Measurements from ENCODE around the gene SLC24A4. TPM values are rescaled to one million over a fixed set of nuclear protein-coding genes. Genes with fewer than 3 reads are reported as not detected.

Gene SLC24A4
- total and polyA plus RNA-seq, 7 experiments from 2014 or later = 0.10 to 15.3 (median 2.1) TPM; not detected in 4

DNA sequence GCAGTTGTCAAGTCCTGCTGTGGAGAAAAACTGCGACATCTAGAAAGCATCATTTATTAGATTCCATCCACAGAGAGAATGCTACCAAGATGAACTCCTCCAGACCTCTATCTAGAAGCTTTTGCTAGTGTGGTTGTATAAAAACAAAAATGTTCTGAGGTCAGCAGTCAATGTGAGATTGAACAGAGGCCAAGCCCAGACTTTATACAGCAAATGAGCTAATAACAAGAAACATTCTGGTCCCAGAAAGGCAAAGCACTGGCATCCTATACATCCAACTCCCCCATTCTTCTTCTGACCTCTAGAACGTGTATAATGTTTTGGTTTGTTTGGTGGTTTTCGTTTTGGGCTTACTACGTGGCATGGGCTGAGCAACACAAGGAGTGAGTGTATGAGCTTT is 163.9 kb downstream of the SLC24A4 start:
- Histone ChIP-seq H3K4me3 (ENCODE audit: low read length) (no peak overlapping the region), H3K4me1 (ENCODE audit: control insufficient read depth in 2 of 2, insufficient read depth in 2 of 2, low read length in 2 of 2) (no peaks in the 10 kb centered on the region), H3K27ac (ENCODE audit: low read depth, low read length) (no peak overlapping the region), H3K9me3 (ENCODE audit: control insufficient read depth in 2 of 3, low read length in 3 of 3) (no peaks in the 10 kb centered on the region), H3K27me3 (ENCODE audit: control insufficient read depth in 2 of 2, insufficient read depth in 2 of 2, low read length in 2 of 2) (no peaks in the 10 kb centered on the region), H3K36me3 (ENCODE audit: control insufficient read depth in 2 of 3, insufficient read depth in 3 of 3, low read length in 3 of 3) (no peaks in the 10 kb centered on the region)
- Mint-ChIP-seq H3K36me3 (no peaks in the 10 kb centered on the region), H3K4me3 (no peak overlapping the region), H3K4me1 (peaks cover 0 to 13% (median 6%) of the 10 kb centered on the region in 7 donors), H3K9me3 (peaks cover 0 to 1% (median 0%) of the 10 kb centered on the region in 11 donors), H3K27me3 (peaks cover 0 to 26% (median 0%) of the 10 kb centered on the region in 5 donors), H3K27ac (no peak overlapping the region)
- DNase-seq (no peak), ATAC-seq (no peak)
- ChIA-PET POLR2A (no interaction called here), CTCF (no interaction called here)
- intact Hi-C loops (cut with micrococcal nuclease) = no loop called here

- Mint-ChIP-seq H3K9me3 (peaks cover 0 to 1% (median 0%) of the 10 kb centered on the region in 11 donors), H3K4me3 (no peak overlapping the region), H3K27ac (no peak overlapping the region), H3K4me1 (peaks cover 0 to 17% (median 6%) of the 10 kb centered on the region in 7 donors), H3K36me3 (no peaks in the 10 kb centered on the region), H3K27me3 (peaks cover 0 to 23% (median 0%) of the 10 kb centered on the region in 5 donors)
- POLR2A ChIA-PET = no interaction called here
- Histone ChIP-seq H3K27ac (ENCODE audit: low read depth, low read length) (no peak overlapping the region), H3K36me3 (ENCODE audit: control insufficient read depth in 2 of 3, insufficient read depth in 3 of 3, low read length in 3 of 3) (no peaks in the 10 kb centered on the region), H3K9me3 (ENCODE audit: control insufficient read depth in 2 of 3, low read length in 3 of 3) (no peaks in the 10 kb centered on the region), H3K4me1 (ENCODE audit: control insufficient read depth in 2 of 2, insufficient read depth in 2 of 2, low read length in 2 of 2) (no peaks in the 10 kb centered on the region), H3K4me3 (ENCODE audit: low read length) (no peak overlapping the region), H3K27me3 (ENCODE audit: control insufficient read depth in 2 of 2, insufficient read depth in 2 of 2, low read length in 2 of 2) (no peaks in the 10 kb centered on the region)
- intact Hi-C loops (cut with micrococcal nuclease) = no loop called here
- CTCF ChIA-PET = no interaction called here
- DNase-seq (no peak), ATAC-seq (peak; percentile 28)
These were observed 164.7 kb downstream of the SLC24A4 start for GRCh38 chr14:92487513-92488133.

DNA sequence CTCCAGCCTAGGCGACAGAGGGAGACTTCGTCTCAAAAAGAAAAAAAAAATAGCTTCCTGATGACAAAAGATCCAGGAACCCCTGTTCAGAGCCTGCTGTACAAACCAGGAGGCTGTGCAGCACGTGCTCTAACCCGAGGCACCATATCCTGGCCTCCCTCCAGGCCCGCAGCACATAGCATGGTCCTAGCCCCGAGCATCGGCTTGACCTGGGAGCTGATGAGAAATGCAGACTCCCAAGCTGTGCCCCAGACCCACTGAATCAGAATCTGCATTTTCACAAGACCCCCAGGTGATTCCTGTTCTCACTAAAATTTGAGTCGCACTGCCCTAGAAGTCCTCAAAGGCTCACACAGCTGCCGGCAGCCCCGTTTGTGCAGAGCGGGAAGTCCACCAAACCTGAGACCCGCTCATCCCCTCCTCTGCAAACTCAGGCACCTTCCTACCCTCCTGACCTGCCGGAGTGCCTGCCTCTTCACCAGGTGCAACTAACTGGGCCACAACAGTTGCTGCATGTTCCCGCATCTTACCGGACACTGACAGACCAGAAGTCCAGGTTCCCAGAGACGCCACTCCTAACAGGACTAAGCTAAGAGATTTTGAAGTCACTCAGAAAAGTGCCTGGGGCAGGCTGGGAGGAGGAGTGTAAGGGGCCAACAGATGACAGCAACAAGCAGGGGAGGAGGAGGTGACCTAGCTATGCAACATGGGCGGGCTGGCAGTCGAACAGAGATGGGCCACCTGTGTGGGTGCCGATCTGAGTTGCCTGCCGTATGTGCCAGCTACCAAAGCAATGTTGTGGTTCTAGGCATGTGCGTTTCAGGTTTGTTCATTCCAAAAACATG is 166.7 kb downstream of the SLC24A4 start:
- peaks cover 0 to 21% (median 4%) of the 10 kb centered on the region in 5 donors for H3K27me3 Mint-ChIP-seq
- ChIA-PET POLR2A (no interaction called here), CTCF (no interaction called here)
- intact Hi-C loops (cut with micrococcal nuclease) = no loop called here
- no peaks in the 10 kb centered on the region for H3K36me3 Mint-ChIP-seq
- H3K4me3 ChIP-seq (ENCODE audit: low read length) = no peak overlapping the region
- no peak overlapping the region for H3K27ac ChIP-seq (ENCODE audit: low read depth, low read length)
- ATAC-seq (no peak), DNase-seq (no peak)
- H3K4me1 ChIP-seq (ENCODE audit: control insufficient read depth in 2 of 2, insufficient read depth in 2 of 2, low read length in 2 of 2) = no peaks in the 10 kb centered on the region
- no peaks in the 10 kb centered on the region for H3K9me3 ChIP-seq (ENCODE audit: control insufficient read depth in 2 of 3, low read length in 3 of 3)
- H3K27ac Mint-ChIP-seq = peak overlapping the region in 3 of 9 donors; percentile 8 to 26 (median 16)
- H3K27me3 ChIP-seq (ENCODE audit: control insufficient read depth in 2 of 2, insufficient read depth in 2 of 2, low read length in 2 of 2) = no peaks in the 10 kb centered on the region
- H3K4me1 Mint-ChIP-seq = peaks cover 0 to 15% (median 6%) of the 10 kb centered on the region in 7 donors
- no peak overlapping the region for H3K4me3 Mint-ChIP-seq
- H3K36me3 ChIP-seq (ENCODE audit: control insufficient read depth in 2 of 3, insufficient read depth in 3 of 3, low read length in 3 of 3) = no peaks in the 10 kb centered on the region
- H3K9me3 Mint-ChIP-seq = peaks cover 0 to 1% (median 0%) of the 10 kb centered on the region in 11 donors

- Mint-ChIP-seq H3K27ac (peak overlapping the region in 1 of 9 donors; percentile 16), H3K27me3 (peaks cover 0 to 17% (median 4%) of the 10 kb centered on the region in 5 donors), H3K4me3 (no peak overlapping the region), H3K9me3 (peaks cover 0 to 1% (median 0%) of the 10 kb centered on the region in 11 donors), H3K4me1 (peaks cover 0 to 15% (median 6%) of the 10 kb centered on the region in 7 donors), H3K36me3 (no peaks in the 10 kb centered on the region)
- DNase-seq = no peak
- CTCF ChIA-PET = no interaction called here
- Histone ChIP-seq H3K27ac (ENCODE audit: low read depth, low read length) (no peak overlapping the region), H3K36me3 (ENCODE audit: control insufficient read depth in 2 of 3, insufficient read depth in 3 of 3, low read length in 3 of 3) (no peaks in the 10 kb centered on the region), H3K9me3 (ENCODE audit: control insufficient read depth in 2 of 3, low read length in 3 of 3) (no peaks in the 10 kb centered on the region), H3K27me3 (ENCODE audit: control insufficient read depth in 2 of 2, insufficient read depth in 2 of 2, low read length in 2 of 2) (no peaks in the 10 kb centered on the region), H3K4me1 (ENCODE audit: control insufficient read depth in 2 of 2, insufficient read depth in 2 of 2, low read length in 2 of 2) (no peaks in the 10 kb centered on the region), H3K4me3 (ENCODE audit: low read length) (no peak overlapping the region)
- POLR2A ChIA-PET = no interaction called here
- no peak for ATAC-seq
- intact Hi-C loops (cut with micrococcal nuclease) = no loop called here
These were observed 167.4 kb downstream of the SLC24A4 start for GRCh38 chr14:92490239-92490959.

GRCh38 chr14:92491782-92492181 is 168.8 kb downstream of the SLC24A4 start:
- Mint-ChIP-seq H3K27me3 (peaks cover 0 to 20% (median 4%) of the 10 kb centered on the region in 5 donors), H3K36me3 (no peaks in the 10 kb centered on the region), H3K4me3 (no peak overlapping the region), H3K9me3 (peaks cover 0 to 1% (median 0%) of the 10 kb centered on the region in 11 donors), H3K4me1 (peaks cover 0 to 17% (median 6%) of the 10 kb centered on the region in 7 donors), H3K27ac (no peak overlapping the region)
- no peaks in the 10 kb centered on the region for H3K27me3 ChIP-seq (ENCODE audit: control insufficient read depth in 2 of 2, insufficient read depth in 2 of 2, low read length in 2 of 2)
- ChIA-PET POLR2A (no interaction called here), CTCF (no interaction called here)
- H3K36me3 ChIP-seq (ENCODE audit: control insufficient read depth in 2 of 3, insufficient read depth in 3 of 3, low read length in 3 of 3) = no peaks in the 10 kb centered on the region
- H3K4me3 ChIP-seq (ENCODE audit: low read length) = no peak overlapping the region
- ATAC-seq (no peak), DNase-seq (no peak)
- no peak overlapping the region for H3K27ac ChIP-seq (ENCODE audit: low read depth, low read length)
- intact Hi-C loops (cut with micrococcal nuclease) = no loop called here
- H3K4me1 ChIP-seq (ENCODE audit: control insufficient read depth in 2 of 2, insufficient read depth in 2 of 2, low read length in 2 of 2) = no peaks in the 10 kb centered on the region
- no peaks in the 10 kb centered on the region for H3K9me3 ChIP-seq (ENCODE audit: control insufficient read depth in 2 of 3, low read length in 3 of 3)

DNA sequence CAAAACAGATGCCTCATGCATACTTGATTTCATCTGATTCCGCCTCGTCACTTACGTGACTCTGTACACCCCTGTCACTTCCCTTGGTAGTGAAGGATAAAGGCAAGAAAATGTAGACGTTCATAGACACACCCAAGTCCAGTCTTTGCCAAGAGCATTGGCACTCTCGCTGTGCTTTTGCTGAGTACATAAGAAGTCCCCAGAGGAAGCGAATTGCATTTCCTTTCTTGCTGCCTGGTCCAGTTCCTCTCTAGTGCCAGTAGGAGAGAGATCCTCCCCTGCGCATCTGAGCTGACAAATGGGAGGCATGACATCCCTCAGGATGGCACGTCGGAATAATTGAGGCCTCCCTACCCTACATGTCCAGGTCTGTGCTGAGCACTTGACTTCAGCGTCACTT is 169.3 kb downstream of the SLC24A4 start:
- Mint-ChIP-seq H3K9me3 (peaks cover 0 to 1% (median 0%) of the 10 kb centered on the region in 11 donors), H3K4me3 (no peak overlapping the region), H3K27me3 (peaks cover 0 to 17% (median 4%) of the 10 kb centered on the region in 5 donors), H3K4me1 (peaks cover 0 to 17% (median 3%) of the 10 kb centered on the region in 7 donors), H3K27ac (no peak overlapping the region), H3K36me3 (no peaks in the 10 kb centered on the region)
- no peak for DNase-seq
- Histone ChIP-seq H3K27me3 (ENCODE audit: control insufficient read depth in 2 of 2, insufficient read depth in 2 of 2, low read length in 2 of 2) (no peaks in the 10 kb centered on the region), H3K27ac (ENCODE audit: low read depth, low read length) (no peak overlapping the region), H3K9me3 (ENCODE audit: control insufficient read depth in 2 of 3, low read length in 3 of 3) (no peaks in the 10 kb centered on the region), H3K4me1 (ENCODE audit: control insufficient read depth in 2 of 2, insufficient read depth in 2 of 2, low read length in 2 of 2) (no peaks in the 10 kb centered on the region), H3K4me3 (ENCODE audit: low read length) (no peak overlapping the region), H3K36me3 (ENCODE audit: control insufficient read depth in 2 of 3, insufficient read depth in 3 of 3, low read length in 3 of 3) (no peaks in the 10 kb centered on the region)
- ChIA-PET CTCF (no interaction called here), POLR2A (no interaction called here)
- ATAC-seq = peak; percentile 74
- intact Hi-C loops (cut with micrococcal nuclease) = no loop called here

Data from naive thymus-derived CD4-positive, alpha-beta T cell (primary cell).